Transverse colon (tissue), 3 donors: ENCODE results near the gene RDH16.

Experiments used
- CTCF ChIP-seq, 5 experiments: fragments of 200-600 bp in 3 of 5; fragments of 450-650 bp in 2 of 5; sonication (generic) in 3 of 5; IDR thresholded peaks; 1 replicate in 2 of 5; 2 replicates in 3 of 5; pipeline ENCODE4 v1.5.1; 2016 to 2017; ENCODE audit warnings: antibody characterized with exemption in 5 of 5, inconsistent platforms in 3 of 5, mild to moderate bottlenecking in 2 of 5, moderate library complexity in 1 of 5
- EP300 ChIP-seq: sonication (generic); formaldehyde crosslinking; IDR thresholded peaks from one replicate; pipeline ENCODE4 v1.6.1; 2017; ENCODE audit warnings: antibody characterized with exemption, low read depth

- TF ChIP-seq CTCF (IDR thresholded peaks at IDR 0.05) (no peak), EP300 (no peak)
Observed at GRCh38 chr12:56905852-56906251, 51.6 kb downstream of the RDH16 start.
